ENCODE data around the gene OR2A5. TPM values are rescaled to one million over a fixed set of nuclear protein-coding genes. Genes with fewer than 3 reads are reported as not detected.
"Not testable (repeated sequence)": the region's sequence is repeated elsewhere in the genome, so short reads cannot be mapped to it uniquely, and the experiment has no call there.

OR2A5 gene
- total RNA-seq, 5 donors from 2014 or later (not counting 1 experiment from before 2014, with no cell fraction given), result not detected

DNA sequence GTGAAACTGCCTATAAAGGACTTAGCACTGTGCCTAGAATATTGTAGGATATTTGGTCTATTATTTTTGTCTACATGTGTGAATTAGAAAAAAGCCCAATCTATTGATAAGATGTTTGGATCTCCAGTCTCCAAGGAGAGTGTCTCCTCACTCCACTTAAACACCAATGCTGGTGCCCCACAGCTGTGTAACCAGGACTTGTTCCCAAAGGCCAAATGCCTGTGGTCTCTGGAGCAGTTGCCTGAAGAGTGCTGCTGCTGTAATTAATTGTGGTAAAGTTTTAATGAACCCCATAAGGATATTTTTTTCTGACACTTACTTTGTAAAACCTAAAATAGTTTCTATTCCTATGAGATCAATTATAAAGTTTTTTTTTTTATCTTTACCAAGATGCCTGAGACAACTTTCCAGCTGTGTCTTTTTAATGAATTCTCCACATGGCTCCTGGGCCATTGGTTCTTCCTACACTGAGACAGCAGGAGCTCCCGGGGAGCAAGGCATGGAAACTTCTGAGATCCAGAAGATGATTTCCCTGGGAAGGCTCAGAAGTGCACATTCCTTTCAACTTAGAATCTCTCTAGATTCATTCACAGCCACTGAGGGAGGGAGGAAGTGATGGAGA, 11.2 kb upstream of the OR2A5 start:
- H3K36me3 Mint-ChIP-seq, result no peaks in the 10 kb centered on the region
- CTCF ChIA-PET, result no interaction called here
- H3K27me3 ChIP-seq (replicated peaks in 1 of 2; ENCODE audit: control insufficient read depth in 2 of 2, extremely low read depth in 1 of 2, insufficient read depth in 2 of 2, low read length in 1 of 2), result no peaks in the 10 kb centered on the region

DNA sequence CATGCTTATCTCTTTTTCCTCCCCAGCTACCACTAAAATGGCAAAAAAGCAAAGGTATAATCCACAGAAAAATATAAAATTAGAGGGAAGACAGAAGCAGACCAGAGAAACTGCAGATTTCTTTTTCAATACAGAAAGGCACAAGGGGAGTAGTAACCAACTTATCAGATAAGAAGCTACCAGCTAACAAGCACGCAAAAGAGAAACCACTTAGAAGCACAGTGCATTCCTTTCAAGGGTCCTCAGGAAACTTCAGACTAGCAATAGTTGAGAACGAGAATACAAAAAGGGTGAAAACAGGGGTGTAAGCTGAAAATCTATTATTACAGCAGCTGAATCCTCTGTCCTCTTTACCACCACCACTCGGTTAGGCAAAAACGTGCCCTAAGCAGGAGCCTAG, 9.9 kb upstream of the OR2A5 start:
- no peaks in the 10 kb centered on the region for H3K4me1 ChIP-seq (ENCODE audit: control insufficient read depth in 1 of 2, extremely low read depth in 1 of 2, insufficient read depth in 2 of 2, low read length in 2 of 2)
- Mint-ChIP-seq H3K27ac (no peak overlapping the region), H3K36me3 (no peaks in the 10 kb centered on the region), H3K9me3 (no peaks in the 10 kb centered on the region), H3K27me3 (peaks cover 13 to 18% of the 10 kb centered on the region in 2 donors), H3K4me1 (no peaks in the 10 kb centered on the region), H3K4me3 (no peak overlapping the region)
- no CpG with 5 or more reads among the region's 4 CpGs for WGBS (ENCODE audit: insufficient coverage)
- DNase-seq (no peak), ATAC-seq (replicated peaks in 1 of 4) (no peak)
- H3K9me3 ChIP-seq, result no peaks in the 10 kb centered on the region
- H3K27ac ChIP-seq (ENCODE audit: low read length), result no peak overlapping the region
- H3K27me3 ChIP-seq (replicated peaks in 1 of 2; ENCODE audit: control insufficient read depth in 2 of 2, extremely low read depth in 1 of 2, insufficient read depth in 2 of 2, low read length in 1 of 2), result no peaks in the 10 kb centered on the region
- no peak overlapping the region for H3K4me3 ChIP-seq (ENCODE audit: control insufficient read depth in 1 of 2, extremely low read depth in 1 of 2, low read length in 1 of 2)
- POLR2A ChIA-PET, result no interaction called here
- CTCF ChIA-PET, result no interaction called here
- H3K36me3 ChIP-seq (ENCODE audit: control insufficient read depth in 2 of 2, extremely low read depth in 1 of 2, insufficient read depth in 1 of 2, low read length in 1 of 2), result no peaks in the 10 kb centered on the region

More for the DNA sequence above, 11.2 kb upstream of the OR2A5 start:
- DNase-seq, result no peak
- ATAC-seq (replicated peaks in 1 of 4), result no peak
- no CpG with 5 or more reads among the region's 1 CpG for WGBS (ENCODE audit: insufficient coverage)
- Mint-ChIP-seq H3K27me3 (peaks cover 20 to 29% of the 10 kb centered on the region in 2 donors), H3K4me3 (no peak overlapping the region), H3K9me3 (no peaks in the 10 kb centered on the region), H3K4me1 (no peaks in the 10 kb centered on the region), H3K27ac (no peak overlapping the region)
- Histone ChIP-seq H3K4me1 (ENCODE audit: control insufficient read depth in 1 of 2, extremely low read depth in 1 of 2, insufficient read depth in 2 of 2, low read length in 2 of 2) (no peaks in the 10 kb centered on the region), H3K36me3 (ENCODE audit: control insufficient read depth in 2 of 2, extremely low read depth in 1 of 2, insufficient read depth in 1 of 2, low read length in 1 of 2) (no peaks in the 10 kb centered on the region), H3K4me3 (ENCODE audit: control insufficient read depth in 1 of 2, extremely low read depth in 1 of 2, low read length in 1 of 2) (no peak overlapping the region), H3K27ac (ENCODE audit: low read length) (no peak overlapping the region), H3K9me3 (no peaks in the 10 kb centered on the region)
- POLR2A ChIA-PET, result no interaction called here

GRCh38 chr7:144049491-144049890, 743 bp downstream of the OR2A5 start:
- Mint-ChIP-seq H3K27ac (no peak overlapping the region), H3K4me1 (no peaks in the 10 kb centered on the region), H3K36me3 (no peaks in the 10 kb centered on the region), H3K4me3 (no peak overlapping the region), H3K27me3 (peaks cover 5 to 22% of the 10 kb centered on the region in 2 donors), H3K9me3 (no peaks in the 10 kb centered on the region)
- Histone ChIP-seq H3K4me1 (ENCODE audit: control insufficient read depth in 1 of 2, extremely low read depth in 1 of 2, insufficient read depth in 2 of 2, low read length in 2 of 2) (no peaks in the 10 kb centered on the region), H3K36me3 (ENCODE audit: control insufficient read depth in 2 of 2, extremely low read depth in 1 of 2, insufficient read depth in 1 of 2, low read length in 1 of 2) (no peaks in the 10 kb centered on the region), H3K4me3 (ENCODE audit: control insufficient read depth in 1 of 2, extremely low read depth in 1 of 2, low read length in 1 of 2) (no peak overlapping the region), H3K27me3 (replicated peaks in 1 of 2; ENCODE audit: control insufficient read depth in 2 of 2, extremely low read depth in 1 of 2, insufficient read depth in 2 of 2, low read length in 1 of 2) (no peaks in the 10 kb centered on the region), H3K27ac (ENCODE audit: low read length) (no peak overlapping the region), H3K9me3 (no peaks in the 10 kb centered on the region)
- DNase-seq, result no peak
- no peak for ATAC-seq (replicated peaks in 1 of 4)
- CTCF ChIA-PET, result no interaction called here
- POLR2A ChIA-PET, result no interaction called here
- WGBS (ENCODE audit: insufficient coverage), result no CpG with 5 or more reads among the region's 2 CpGs

DNA sequence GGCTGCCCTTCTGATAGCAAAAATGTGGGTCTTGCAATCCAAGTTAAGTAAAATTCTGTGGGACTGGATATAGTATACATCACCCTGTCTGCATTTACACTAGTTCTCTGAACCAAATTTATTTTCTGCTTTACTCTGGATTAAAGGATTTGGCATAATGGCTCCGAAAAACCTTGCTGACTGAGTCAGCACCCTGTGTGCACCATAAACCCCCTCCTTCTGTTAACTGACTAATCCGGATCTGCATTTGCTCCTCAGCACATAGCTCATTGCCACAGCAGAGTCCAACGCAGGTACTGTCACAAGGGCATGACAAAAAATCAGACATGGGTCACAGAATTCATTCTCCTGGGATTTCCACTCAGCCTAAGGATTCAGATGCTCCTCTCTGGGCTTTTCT, 1.3 kb downstream of the OR2A5 start:
- ChIA-PET POLR2A (no interaction called here), CTCF (no interaction called here)
- no peaks in the 10 kb centered on the region for H3K9me3 Mint-ChIP-seq
- peaks cover 5 to 27% of the 10 kb centered on the region in 2 donors for H3K27me3 Mint-ChIP-seq
- Histone ChIP-seq H3K36me3 (ENCODE audit: control insufficient read depth in 2 of 2, extremely low read depth in 1 of 2, insufficient read depth in 1 of 2, low read length in 1 of 2) (no peaks in the 10 kb centered on the region), H3K27me3 (replicated peaks in 1 of 2; ENCODE audit: control insufficient read depth in 2 of 2, extremely low read depth in 1 of 2, insufficient read depth in 2 of 2, low read length in 1 of 2) (no peaks in the 10 kb centered on the region), H3K4me1 (ENCODE audit: control insufficient read depth in 1 of 2, extremely low read depth in 1 of 2, insufficient read depth in 2 of 2, low read length in 2 of 2) (no peaks in the 10 kb centered on the region), H3K9me3 (no peaks in the 10 kb centered on the region), H3K4me3 (ENCODE audit: control insufficient read depth in 1 of 2, extremely low read depth in 1 of 2, low read length in 1 of 2) (no peak overlapping the region), H3K27ac (ENCODE audit: low read length) (no peak overlapping the region)
- DNase-seq, result no peak
- no peak overlapping the region for H3K27ac Mint-ChIP-seq
- no peaks in the 10 kb centered on the region for H3K4me1 Mint-ChIP-seq
- 73% methylated on average over 3 of the region's 3 CpGs for WGBS (ENCODE audit: insufficient coverage)
- H3K36me3 Mint-ChIP-seq, result no peaks in the 10 kb centered on the region
- no peak overlapping the region for H3K4me3 Mint-ChIP-seq
- ATAC-seq (replicated peaks in 1 of 4), result no peak

GRCh38 chr7:144050884-144051283, 2.1 kb downstream of the OR2A5 start:
- POLR2A ChIA-PET; DNase-seq; CTCF ChIA-PET; H3K9me3 ChIP-seq; H3K27me3 ChIP-seq (replicated peaks in 1 of 2; ENCODE audit: control insufficient read depth in 2 of 2, extremely low read depth in 1 of 2, insufficient read depth in 2 of 2, low read length in 1 of 2); H3K9me3 Mint-ChIP-seq; H3K36me3 Mint-ChIP-seq; H3K4me3 ChIP-seq (ENCODE audit: control insufficient read depth in 1 of 2, extremely low read depth in 1 of 2, low read length in 1 of 2); ATAC-seq (replicated peaks in 1 of 4); H3K4me1 ChIP-seq (ENCODE audit: control insufficient read depth in 1 of 2, extremely low read depth in 1 of 2, insufficient read depth in 2 of 2, low read length in 2 of 2); H3K27ac ChIP-seq (ENCODE audit: low read length); H3K36me3 ChIP-seq (ENCODE audit: control insufficient read depth in 2 of 2, extremely low read depth in 1 of 2, insufficient read depth in 1 of 2, low read length in 1 of 2); H3K4me3 Mint-ChIP-seq; H3K4me1 Mint-ChIP-seq; H3K27ac Mint-ChIP-seq: not testable (repeated sequence)
- WGBS (ENCODE audit: insufficient coverage), result 84% methylated on average over 7 of the region's 8 CpGs
- peaks cover 5 to 30% of the 10 kb centered on the region in 2 donors for H3K27me3 Mint-ChIP-seq

GRCh38 chr7:144057954-144058353, 9.2 kb downstream of the OR2A5 start:
- Histone ChIP-seq H3K27ac (ENCODE audit: low read length) (no peak overlapping the region), H3K4me1 (ENCODE audit: control insufficient read depth in 1 of 2, extremely low read depth in 1 of 2, insufficient read depth in 2 of 2, low read length in 2 of 2) (no peaks in the 10 kb centered on the region), H3K27me3 (replicated peaks in 1 of 2; ENCODE audit: control insufficient read depth in 2 of 2, extremely low read depth in 1 of 2, insufficient read depth in 2 of 2, low read length in 1 of 2) (peaks cover 0 to 5% of the 10 kb centered on the region in 2 experiments), H3K9me3 (no peaks in the 10 kb centered on the region), H3K36me3 (ENCODE audit: control insufficient read depth in 2 of 2, extremely low read depth in 1 of 2, insufficient read depth in 1 of 2, low read length in 1 of 2) (no peaks in the 10 kb centered on the region), H3K4me3 (ENCODE audit: control insufficient read depth in 1 of 2, extremely low read depth in 1 of 2, low read length in 1 of 2) (no peak overlapping the region)
- Mint-ChIP-seq H3K27ac (no peak overlapping the region), H3K9me3 (peaks cover 3 to 6% (median 4%) of the 10 kb centered on the region in 3 donors), H3K27me3 (peaks cover 12 to 40% of the 10 kb centered on the region in 2 donors), H3K36me3 (peaks cover 4% of the 10 kb centered on the region), H3K4me1 (no peaks in the 10 kb centered on the region), H3K4me3 (no peak overlapping the region)
- ChIA-PET POLR2A (no interaction called here), CTCF (no interaction called here)
- no peak for DNase-seq
- no peak for ATAC-seq (replicated peaks in 1 of 4)
- WGBS (ENCODE audit: insufficient coverage), result 100% methylated on average over 1 of the region's 3 CpGs

DNA sequence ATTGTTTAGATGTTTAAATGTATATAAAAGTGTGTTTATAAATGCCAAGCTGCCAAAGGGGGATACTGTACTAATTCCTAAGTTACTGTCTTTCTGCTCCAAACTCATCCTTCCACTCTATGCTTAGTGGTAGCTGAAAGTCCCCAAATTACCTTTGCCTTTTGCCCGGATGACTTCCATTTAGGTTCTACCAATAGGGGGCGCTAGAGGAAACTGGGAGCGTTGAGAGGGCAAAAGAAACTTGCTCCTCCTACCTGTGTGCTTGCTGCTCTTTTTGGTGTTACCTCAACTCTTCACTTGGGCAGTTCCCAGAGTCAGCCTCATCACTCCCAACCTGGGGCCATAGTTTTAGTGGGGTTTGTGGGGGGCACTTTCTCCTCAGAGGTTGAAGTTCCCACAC, 15.0 kb downstream of the OR2A5 start:
- no peak overlapping the region for H3K27ac ChIP-seq (ENCODE audit: low read length)
- ChIA-PET CTCF (no interaction called here), POLR2A (interaction anchor here in 1 of 2 donors (0.7 kb wide), 1 partner anchor 1015 kb away, joined by 3 read pairs; no protein-coding TSS in a partner anchor)
- H3K4me3 Mint-ChIP-seq, result no peak overlapping the region
- ATAC-seq (replicated peaks in 1 of 4), result no peak
- peaks cover 3 to 6% (median 4%) of the 10 kb centered on the region in 3 donors for H3K9me3 Mint-ChIP-seq
- no peak for DNase-seq
- H3K27me3 ChIP-seq (replicated peaks in 1 of 2; ENCODE audit: control insufficient read depth in 2 of 2, extremely low read depth in 1 of 2, insufficient read depth in 2 of 2, low read length in 1 of 2), result peaks cover 0 to 3% of the 10 kb centered on the region in 2 experiments
- H3K4me3 ChIP-seq (ENCODE audit: control insufficient read depth in 1 of 2, extremely low read depth in 1 of 2, low read length in 1 of 2), result no peak overlapping the region
- no peaks in the 10 kb centered on the region for H3K4me1 ChIP-seq (ENCODE audit: control insufficient read depth in 1 of 2, extremely low read depth in 1 of 2, insufficient read depth in 2 of 2, low read length in 2 of 2)
- H3K27ac Mint-ChIP-seq, result no peak overlapping the region
- H3K4me1 Mint-ChIP-seq, result no peaks in the 10 kb centered on the region
- H3K36me3 Mint-ChIP-seq, result peaks cover 4% of the 10 kb centered on the region
- peaks cover 23 to 42% of the 10 kb centered on the region in 2 donors for H3K27me3 Mint-ChIP-seq
- no peaks in the 10 kb centered on the region for H3K9me3 ChIP-seq
- H3K36me3 ChIP-seq (ENCODE audit: control insufficient read depth in 2 of 2, extremely low read depth in 1 of 2, insufficient read depth in 1 of 2, low read length in 1 of 2), result no peaks in the 10 kb centered on the region
- WGBS (ENCODE audit: insufficient coverage), result no CpG with 5 or more reads among the region's 3 CpGs
